H9 (cell line): ENCODE measurements around the gene CABLES2. TPM values are rescaled to one million over a fixed set of nuclear protein-coding genes. Genes with fewer than 3 reads are reported as not detected.

Source experiments
- DNase-seq: peaks from one replicate; pipeline ENCODE4 v3.0.0-alpha.2; 2017
- H2AFZ ChIP-seq: one replicate; pipeline ENCODE4 v1.6.1; 2013; ENCODE audit warnings: mild to moderate bottlenecking, low read length, control low read depth, moderate library complexity
- H2AK5ac ChIP-seq: 2 replicates; pipeline ENCODE4 v1.6.1; 2013; ENCODE audit warnings: low read length, control low read depth, mixed read lengths; ENCODE audit not compliant: insufficient read length
- H2BK120ac ChIP-seq: one replicate; pipeline ENCODE4 v1.6.1; 2013; ENCODE audit warnings: low read depth, mild to moderate bottlenecking, low read length, control low read depth, inconsistent platforms; ENCODE audit not compliant: poor library complexity, severe bottlenecking
- H2BK12ac ChIP-seq: 2 replicates; pipeline ENCODE4 v1.6.1; 2013; ENCODE audit warnings: low read length, control low read depth, mixed read lengths, low read depth; ENCODE audit not compliant: insufficient read length
- H2BK15ac ChIP-seq: 2 replicates; pipeline ENCODE4 v1.6.1; 2013; ENCODE audit warnings: low read depth, low read length, control low read depth
- H2BK20ac ChIP-seq: one replicate; pipeline ENCODE4 v1.6.1; 2013; ENCODE audit warnings: low read depth, mild to moderate bottlenecking, low read length, control low read depth, inconsistent platforms; ENCODE audit not compliant: poor library complexity, severe bottlenecking
- H2BK5ac ChIP-seq: 2 replicates; pipeline ENCODE4 v1.6.1; 2013; ENCODE audit warnings: low read length, control low read depth, mixed read lengths; ENCODE audit not compliant: insufficient read length
- H3K14ac ChIP-seq: 2 replicates; pipeline ENCODE4 v1.6.1; 2013; ENCODE audit warnings: low read length, control low read depth; ENCODE audit not compliant: insufficient read depth
- H3K18ac ChIP-seq: 2 replicates; pipeline ENCODE4 v1.6.1; 2013; ENCODE audit warnings: low read depth, mild to moderate bottlenecking, mixed read lengths, low read length, control low read depth; ENCODE audit not compliant: insufficient read length
- H3K23ac ChIP-seq: 2 replicates; pipeline ENCODE4 v1.6.1; 2013; ENCODE audit warnings: low read length, control low read depth, mixed read lengths, low read depth; ENCODE audit not compliant: insufficient read length
- H3K23me2 ChIP-seq: 2 replicates; pipeline ENCODE4 v1.6.1; 2013; ENCODE audit warnings: low read depth, mild to moderate bottlenecking, mixed read lengths, low read length, control low read depth; ENCODE audit not compliant: insufficient read length, poor library complexity, severe bottlenecking
- H3K27ac ChIP-seq: 2 replicates; pipeline ENCODE4 v1.5.1; 2013; ENCODE audit warnings: low read length, control low read depth, mixed read lengths, low read depth; ENCODE audit not compliant: insufficient read length
- H3K27me3 ChIP-seq: 2 replicates; pipeline ENCODE4 v1.6.1; 2013; ENCODE audit warnings: low read length, control low read depth, inconsistent platforms; ENCODE audit not compliant: insufficient read depth
- H3K4ac ChIP-seq: 2 replicates; pipeline ENCODE4 v1.6.1; 2013; ENCODE audit warnings: low read depth, mild to moderate bottlenecking, control low read depth, inconsistent platforms, low read length, moderate library complexity
- H3K4me1 ChIP-seq: 2 replicates; pipeline ENCODE4 v1.6.1; 2013; ENCODE audit warnings: low read length, control low read depth, inconsistent platforms; ENCODE audit not compliant: insufficient read depth
- H3K4me2 ChIP-seq: 2 replicates; pipeline ENCODE4 v1.6.1; 2013; ENCODE audit warnings: low read length, control low read depth, mixed read lengths; ENCODE audit not compliant: insufficient read length, insufficient read depth
- H3K56ac ChIP-seq: 2 replicates; pipeline ENCODE4 v1.6.1; 2013; ENCODE audit warnings: low read depth, mild to moderate bottlenecking, mixed read lengths, low read length, control low read depth; ENCODE audit not compliant: insufficient read length
- H3K79me1 ChIP-seq: 2 replicates; pipeline ENCODE4 v1.6.1; 2013; ENCODE audit warnings: low read depth, mild to moderate bottlenecking, moderate library complexity, low read length, control low read depth, inconsistent platforms; ENCODE audit not compliant: insufficient read depth, poor library complexity, severe bottlenecking
- H3K79me2 ChIP-seq: 2 replicates; pipeline ENCODE4 v1.6.1; 2013; ENCODE audit warnings: low read length, control low read depth, inconsistent platforms; ENCODE audit not compliant: insufficient read depth
- H3K9ac ChIP-seq: 2 replicates; pipeline ENCODE4 v1.6.1; 2013; ENCODE audit warnings: low read length, control low read depth, mixed read lengths; ENCODE audit not compliant: insufficient read length; ENCODE audit errors: extremely low read depth
- H3K9me3 ChIP-seq: one replicate; pipeline ENCODE4 v1.6.1; 2013; ENCODE audit warnings: low read depth, low read length, inconsistent platforms; ENCODE audit not compliant: control insufficient read depth
- H3T11ph ChIP-seq: one replicate; pipeline ENCODE4 v1.6.1; 2013; ENCODE audit warnings: mild to moderate bottlenecking, low read length, control low read depth, inconsistent platforms
- H4K20me1 ChIP-seq: one replicate; pipeline ENCODE4 v1.6.1; 2013; ENCODE audit not compliant: control insufficient read depth, insufficient read length, insufficient read depth
- H4K5ac ChIP-seq: 2 replicates; pipeline ENCODE4 v1.6.1; 2013; ENCODE audit warnings: low read depth, mild to moderate bottlenecking, mixed read lengths, low read length, control low read depth; ENCODE audit not compliant: insufficient read length
- H4K8ac ChIP-seq: replicated peaks from 2 replicates; pipeline ENCODE4 v1.6.1; 2013; ENCODE audit warnings: low read length, control low read depth, mixed read lengths, low read depth; ENCODE audit not compliant: insufficient read length
- H4K91ac ChIP-seq: 2 replicates; pipeline ENCODE4 v1.6.1; 2013; ENCODE audit warnings: low read depth, mild to moderate bottlenecking, moderate library complexity, mixed read lengths, low read length, control low read depth; ENCODE audit not compliant: insufficient read length
- H3K27ac Mint-ChIP-seq, 3 experiments: 2 replicates in 2 of 3; 3 replicates in 1 of 3; pipeline ENCODE4 v1.8.0; 2020 to 2021; ENCODE audit warnings: mixed read lengths in 3 of 3, mild to moderate bottlenecking in 1 of 3, moderate library complexity in 1 of 3
- H3K27me3 Mint-ChIP-seq: 2 replicates; pipeline ENCODE4 v1.8.0; 2021; ENCODE audit warnings: low read depth, mild to moderate bottlenecking, moderate library complexity, mixed read lengths
- H3K36me3 Mint-ChIP-seq, 3 experiments: 2 replicates in 2 of 3; 3 replicates in 1 of 3; pipeline ENCODE4 v1.8.0; 2020 to 2021; ENCODE audit warnings: low read depth in 3 of 3, mixed read lengths in 3 of 3; ENCODE audit not compliant: insufficient read depth in 1 of 3
- H3K4me1 Mint-ChIP-seq, 2 experiments: 2 replicates each; pipeline ENCODE4 v1.8.0; 2020; ENCODE audit warnings: mixed read lengths in 2 of 2
- H3K4me3 Mint-ChIP-seq, 2 experiments: 2 replicates in 1 of 2; 3 replicates in 1 of 2; pipeline ENCODE4 v1.8.0; 2020 to 2021; ENCODE audit warnings: mild to moderate bottlenecking in 2 of 2, mixed read lengths in 2 of 2, moderate library complexity in 1 of 2
- H3K9me3 Mint-ChIP-seq, 2 experiments: 2 replicates in 1 of 2; 3 replicates in 1 of 2; pipeline ENCODE4 v1.8.0; 2020; ENCODE audit warnings: mild to moderate bottlenecking in 2 of 2, mixed read lengths in 2 of 2, moderate library complexity in 1 of 2
- WGBS: extraction: QIAGEN DNeasy Blood & Tissue Kit; methylation state at CpG from one replicate; pipeline ENCODE4 v1.1.7; 2013; ENCODE audit warnings: missing lambda C conversion rate, low lambda C conversion rate, mixed read lengths; ENCODE audit not compliant: insufficient read length; ENCODE audit errors: extremely low coverage; 5-methylcytosine and 5-hydroxymethylcytosine counted together
- total RNA-seq: library from RNA; stranded (reverse); gene quantifications from 2 replicates; pipeline ENCODE4 v1.2.1, GENCODE V29; 2021
- TF ChIP-seq, protein P1 (sequence below): fragments of 200-600 bp; sonication (generic); conservative IDR thresholded peaks from 3 replicates; pipeline ENCODE4 v1.8.0; 2021; ENCODE audit warnings: antibody characterized with exemption, mild to moderate bottlenecking

Gene CABLES2
- total RNA-seq, 1 experiment from 2014 or later, result 10.8 TPM

DNA sequence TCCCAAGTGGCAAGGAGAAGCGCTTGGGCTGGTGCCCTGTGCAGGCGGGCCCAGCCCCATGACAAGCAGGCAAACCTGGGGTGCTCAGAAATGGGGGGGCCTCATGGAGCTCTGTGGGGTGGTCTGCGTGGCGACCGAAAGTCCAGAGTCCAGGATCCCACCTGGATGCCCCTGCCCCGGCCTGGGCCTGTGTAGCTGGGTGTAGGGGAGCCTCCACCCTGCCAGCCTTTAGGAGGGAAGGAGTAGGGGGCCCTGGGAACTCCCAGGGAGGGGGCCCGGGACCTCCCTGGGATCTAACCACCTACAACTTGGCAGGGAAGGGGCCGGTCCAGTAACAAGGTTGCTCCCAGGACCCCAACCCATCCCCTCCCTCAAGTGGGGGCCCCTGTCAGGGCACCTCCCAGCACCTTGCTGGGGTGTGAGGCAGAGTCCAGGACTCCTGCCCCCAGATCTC, 35.5 kb downstream of the CABLES2 start:
- peaks cover 9% of the 10 kb centered on the region for H3K23me2 ChIP-seq
- no peak overlapping the region; the same call in 1 of the 2 replicates for H3K14ac ChIP-seq
- H3K9me3 Mint-ChIP-seq, result peaks cover 2 to 10% of the 10 kb centered on the region in 2 experiments
- H4K91ac ChIP-seq, result no peak overlapping the region
- no peak overlapping the region; a peak in 1 of 7 replicates for H3K27ac Mint-ChIP-seq
- H4K8ac ChIP-seq, result no peak overlapping the region
- H3K4me2 ChIP-seq, result no peak overlapping the region
- no peak overlapping the region for H2BK15ac ChIP-seq
- H3K4me3 Mint-ChIP-seq, result no peak overlapping the region
- H3K9ac ChIP-seq, result no peak overlapping the region
- H4K5ac ChIP-seq, result no peak overlapping the region
- no peaks in the 10 kb centered on the region for H3K27me3 ChIP-seq
- H2AFZ ChIP-seq, result no peak overlapping the region
- H3K4me1 ChIP-seq, result peaks cover 4% of the 10 kb centered on the region; the same call in 1 of the 2 replicates
- H2BK120ac ChIP-seq, result no peak overlapping the region
- H2BK20ac ChIP-seq, result no peak overlapping the region
- no peak overlapping the region for H2AK5ac ChIP-seq
- H2BK5ac ChIP-seq, result no peak overlapping the region
- no CpG with 5 or more reads among the region's 8 CpGs for whole genome bisulfite sequencing
- H3K79me2 ChIP-seq, result no peaks in the 10 kb centered on the region
- peaks cover 2% of the 10 kb centered on the region; the same call in 1 of the 2 replicates for H3K27me3 Mint-ChIP-seq
- H3K79me1 ChIP-seq, result no peaks in the 10 kb centered on the region
- no peaks in the 10 kb centered on the region for H4K20me1 ChIP-seq
- no peak overlapping the region for H3K23ac ChIP-seq
- no peak overlapping the region for H3K56ac ChIP-seq
- H3K4ac ChIP-seq, result no peak overlapping the region; the same call in 1 of the 2 replicates
- no peak overlapping the region for H3K27ac ChIP-seq
- H3T11ph ChIP-seq, result no peak overlapping the region
- H2BK12ac ChIP-seq, result no peak overlapping the region
- TF ChIP-seq, protein P1, sequence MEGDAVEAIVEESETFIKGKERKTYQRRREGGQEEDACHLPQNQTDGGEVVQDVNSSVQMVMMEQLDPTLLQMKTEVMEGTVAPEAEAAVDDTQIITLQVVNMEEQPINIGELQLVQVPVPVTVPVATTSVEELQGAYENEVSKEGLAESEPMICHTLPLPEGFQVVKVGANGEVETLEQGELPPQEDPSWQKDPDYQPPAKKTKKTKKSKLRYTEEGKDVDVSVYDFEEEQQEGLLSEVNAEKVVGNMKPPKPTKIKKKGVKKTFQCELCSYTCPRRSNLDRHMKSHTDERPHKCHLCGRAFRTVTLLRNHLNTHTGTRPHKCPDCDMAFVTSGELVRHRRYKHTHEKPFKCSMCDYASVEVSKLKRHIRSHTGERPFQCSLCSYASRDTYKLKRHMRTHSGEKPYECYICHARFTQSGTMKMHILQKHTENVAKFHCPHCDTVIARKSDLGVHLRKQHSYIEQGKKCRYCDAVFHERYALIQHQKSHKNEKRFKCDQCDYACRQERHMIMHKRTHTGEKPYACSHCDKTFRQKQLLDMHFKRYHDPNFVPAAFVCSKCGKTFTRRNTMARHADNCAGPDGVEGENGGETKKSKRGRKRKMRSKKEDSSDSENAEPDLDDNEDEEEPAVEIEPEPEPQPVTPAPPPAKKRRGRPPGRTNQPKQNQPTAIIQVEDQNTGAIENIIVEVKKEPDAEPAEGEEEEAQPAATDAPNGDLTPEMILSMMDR, result no peak
- peaks cover 0 to 11% (median 5%) of the 10 kb centered on the region in 3 experiments; a peak in 6 of 7 replicates for H3K36me3 Mint-ChIP-seq
- H3K9me3 ChIP-seq, result no peaks in the 10 kb centered on the region
- H3K4me1 Mint-ChIP-seq, result peaks cover 20 to 28% of the 10 kb centered on the region in 2 experiments
- no peak for DNase-seq
- no peak overlapping the region for H3K18ac ChIP-seq
